Measurements from ENCODE around the gene GRAMD2B.

GRAMD2B gene

DNA sequence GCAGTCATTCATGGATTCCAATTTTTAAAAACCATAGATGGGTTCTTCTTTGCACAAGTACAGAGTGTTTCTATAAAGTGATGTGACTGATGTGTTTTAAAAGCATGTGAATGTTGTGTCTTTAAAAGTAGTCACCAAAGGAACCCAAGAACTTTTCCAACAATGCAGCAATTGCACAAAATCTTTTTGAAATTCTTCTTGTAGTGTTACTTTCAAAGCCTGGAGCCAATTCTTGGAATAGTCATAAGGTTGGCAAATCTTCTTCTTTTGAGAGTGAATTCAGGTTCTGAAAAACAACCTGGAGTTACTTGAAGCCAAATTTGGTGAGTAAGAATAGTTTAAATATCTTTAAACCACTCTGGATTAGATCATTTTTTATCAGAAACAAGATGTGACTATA, 10.5 kb downstream of the GRAMD2B start:
- TF ChIP-seq ZNF132 (tag by site-specific recombination; IDR thresholded peaks at IDR 0.05; ENCODE audit: borderline replicate concordance) (no peak), ZNF155 (tag by site-specific recombination; IDR thresholded peaks at IDR 0.05) (no peak), ZNF416 (tag by site-specific recombination; IDR thresholded peaks at IDR 0.05) (no peak), GLIS1 (tag by site-specific recombination; IDR thresholded peaks at IDR 0.05) (no peak), ZBTB8A (tag by site-specific recombination; IDR thresholded peaks at IDR 0.05) (no peak), ZNF174 (tag by site-specific recombination; IDR thresholded peaks at IDR 0.05) (no peak), SP2 (tag by site-specific recombination; IDR thresholded peaks at IDR 0.05) (no peak), ZNF626 (tag by site-specific recombination; IDR thresholded peaks at IDR 0.05) (no peak), ZNF544 (tag by site-specific recombination; IDR thresholded peaks at IDR 0.05) (no peak)
- TF ChIP-seq, protein P1, sequence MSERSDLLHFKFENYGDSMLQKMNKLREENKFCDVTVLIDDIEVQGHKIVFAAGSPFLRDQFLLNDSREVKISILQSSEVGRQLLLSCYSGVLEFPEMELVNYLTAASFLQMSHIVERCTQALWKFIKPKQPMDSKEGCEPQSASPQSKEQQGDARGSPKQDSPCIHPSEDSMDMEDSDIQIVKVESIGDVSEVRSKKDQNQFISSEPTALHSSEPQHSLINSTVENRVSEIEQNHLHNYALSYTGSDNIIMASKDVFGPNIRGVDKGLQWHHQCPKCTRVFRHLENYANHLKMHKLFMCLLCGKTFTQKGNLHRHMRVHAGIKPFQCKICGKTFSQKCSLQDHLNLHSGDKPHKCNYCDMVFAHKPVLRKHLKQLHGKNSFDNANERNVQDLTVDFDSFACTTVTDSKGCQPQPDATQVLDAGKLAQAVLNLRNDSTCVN (tag by site-specific recombination; optimal IDR thresholded peaks at IDR 0.05) = no peak
- TF ChIP-seq, protein P2, sequence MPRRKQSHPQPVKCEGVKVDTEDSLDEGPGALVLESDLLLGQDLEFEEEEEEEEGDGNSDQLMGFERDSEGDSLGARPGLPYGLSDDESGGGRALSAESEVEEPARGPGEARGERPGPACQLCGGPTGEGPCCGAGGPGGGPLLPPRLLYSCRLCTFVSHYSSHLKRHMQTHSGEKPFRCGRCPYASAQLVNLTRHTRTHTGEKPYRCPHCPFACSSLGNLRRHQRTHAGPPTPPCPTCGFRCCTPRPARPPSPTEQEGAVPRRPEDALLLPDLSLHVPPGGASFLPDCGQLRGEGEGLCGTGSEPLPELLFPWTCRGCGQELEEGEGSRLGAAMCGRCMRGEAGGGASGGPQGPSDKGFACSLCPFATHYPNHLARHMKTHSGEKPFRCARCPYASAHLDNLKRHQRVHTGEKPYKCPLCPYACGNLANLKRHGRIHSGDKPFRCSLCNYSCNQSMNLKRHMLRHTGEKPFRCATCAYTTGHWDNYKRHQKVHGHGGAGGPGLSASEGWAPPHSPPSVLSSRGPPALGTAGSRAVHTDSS (tag by site-specific recombination; IDR thresholded peaks at IDR 0.05) = no peak
- TF ChIP-seq, protein P3, sequence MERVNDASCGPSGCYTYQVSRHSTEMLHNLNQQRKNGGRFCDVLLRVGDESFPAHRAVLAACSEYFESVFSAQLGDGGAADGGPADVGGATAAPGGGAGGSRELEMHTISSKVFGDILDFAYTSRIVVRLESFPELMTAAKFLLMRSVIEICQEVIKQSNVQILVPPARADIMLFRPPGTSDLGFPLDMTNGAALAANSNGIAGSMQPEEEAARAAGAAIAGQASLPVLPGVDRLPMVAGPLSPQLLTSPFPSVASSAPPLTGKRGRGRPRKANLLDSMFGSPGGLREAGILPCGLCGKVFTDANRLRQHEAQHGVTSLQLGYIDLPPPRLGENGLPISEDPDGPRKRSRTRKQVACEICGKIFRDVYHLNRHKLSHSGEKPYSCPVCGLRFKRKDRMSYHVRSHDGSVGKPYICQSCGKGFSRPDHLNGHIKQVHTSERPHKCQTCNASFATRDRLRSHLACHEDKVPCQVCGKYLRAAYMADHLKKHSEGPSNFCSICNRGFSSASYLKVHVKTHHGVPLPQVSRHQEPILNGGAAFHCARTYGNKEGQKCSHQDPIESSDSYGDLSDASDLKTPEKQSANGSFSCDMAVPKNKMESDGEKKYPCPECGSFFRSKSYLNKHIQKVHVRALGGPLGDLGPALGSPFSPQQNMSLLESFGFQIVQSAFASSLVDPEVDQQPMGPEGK (tag by site-specific recombination; IDR thresholded peaks at IDR 0.05) = no peak
- Histone ChIP-seq H3K4me3 (ENCODE audit: low read depth, low read length) (no peak overlapping the region), H3K36me3 (ENCODE audit: control insufficient read depth in 2 of 2, insufficient read depth in 1 of 2, low read length in 2 of 2) (no peaks in the 10 kb centered on the region), H3K9me3 (ENCODE audit: control insufficient read depth, insufficient read depth, low read depth, low read length) (no peaks in the 10 kb centered on the region), H3K27ac (ENCODE audit: extremely low read depth, low read depth, low read length) (no peak overlapping the region), H3K4me1 (ENCODE audit: control insufficient read depth, insufficient read depth, low read length) (no peaks in the 10 kb centered on the region)
- POLR2A ChIA-PET = no interaction called here
- CTCF ChIA-PET = interaction anchor here (0.6 to 1.4 kb wide), 2 partner anchors 67 to 191 kb away, joined by 4 to 5 read pairs; no protein-coding TSS in a partner anchor

DNA sequence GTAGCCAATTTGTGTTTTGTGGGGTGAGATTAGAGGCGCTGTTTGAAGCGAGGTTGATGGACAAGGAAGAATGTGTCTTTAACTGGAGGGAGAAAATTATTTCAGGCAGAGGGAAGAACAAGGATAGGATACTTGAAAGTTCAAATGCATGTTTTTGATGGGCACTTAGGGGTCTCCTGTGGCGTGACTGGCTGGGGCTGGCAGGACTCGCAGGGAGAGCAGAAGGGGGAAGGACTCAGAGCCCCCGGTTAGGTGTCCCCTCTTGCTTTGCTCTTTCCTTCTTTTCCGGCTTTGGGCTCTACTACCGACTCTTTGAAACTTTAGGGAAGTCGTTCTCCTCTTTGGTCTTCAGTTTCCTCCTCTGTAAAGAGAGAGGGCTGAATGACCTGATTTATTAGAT, 12.1 kb downstream of the GRAMD2B start:
- ChIA-PET CTCF (no interaction called here), POLR2A (no interaction called here)
- H3K36me3 ChIP-seq (ENCODE audit: control insufficient read depth in 2 of 2, insufficient read depth in 1 of 2, low read length in 2 of 2) = no peaks in the 10 kb centered on the region; a peak in 1 of 3 replicates
- no peaks in the 10 kb centered on the region for H3K9me3 ChIP-seq (ENCODE audit: control insufficient read depth, insufficient read depth, low read depth, low read length)
- H3K4me1 ChIP-seq (ENCODE audit: control insufficient read depth, insufficient read depth, low read length) = no peaks in the 10 kb centered on the region
- no peak overlapping the region for H3K4me3 ChIP-seq (ENCODE audit: low read depth, low read length)
- H3K27ac ChIP-seq (ENCODE audit: extremely low read depth, low read depth, low read length) = no peak overlapping the region
- TF ChIP-seq ZBTB21 (tag by site-specific recombination; IDR thresholded peaks at IDR 0.05) = no peak
- TF ChIP-seq, protein P4, sequence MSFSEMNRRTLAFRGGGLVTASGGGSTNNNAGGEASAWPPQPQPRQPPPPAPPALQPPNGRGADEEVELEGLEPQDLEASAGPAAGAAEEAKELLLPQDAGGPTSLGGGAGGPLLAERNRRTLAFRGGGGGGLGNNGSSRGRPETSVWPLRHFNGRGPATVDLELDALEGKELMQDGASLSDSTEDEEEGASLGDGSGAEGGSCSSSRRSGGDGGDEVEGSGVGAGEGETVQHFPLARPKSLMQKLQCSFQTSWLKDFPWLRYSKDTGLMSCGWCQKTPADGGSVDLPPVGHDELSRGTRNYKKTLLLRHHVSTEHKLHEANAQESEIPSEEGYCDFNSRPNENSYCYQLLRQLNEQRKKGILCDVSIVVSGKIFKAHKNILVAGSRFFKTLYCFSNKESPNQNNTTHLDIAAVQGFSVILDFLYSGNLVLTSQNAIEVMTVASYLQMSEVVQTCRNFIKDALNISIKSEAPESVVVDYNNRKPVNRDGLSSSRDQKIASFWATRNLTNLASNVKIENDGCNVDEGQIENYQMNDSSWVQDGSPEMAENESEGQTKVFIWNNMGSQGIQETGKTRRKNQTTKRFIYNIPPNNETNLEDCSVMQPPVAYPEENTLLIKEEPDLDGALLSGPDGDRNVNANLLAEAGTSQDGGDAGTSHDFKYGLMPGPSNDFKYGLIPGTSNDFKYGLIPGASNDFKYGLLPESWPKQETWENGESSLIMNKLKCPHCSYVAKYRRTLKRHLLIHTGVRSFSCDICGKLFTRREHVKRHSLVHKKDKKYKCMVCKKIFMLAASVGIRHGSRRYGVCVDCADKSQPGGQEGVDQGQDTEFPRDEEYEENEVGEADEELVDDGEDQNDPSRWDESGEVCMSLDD (tag by site-specific recombination; IDR thresholded peaks at IDR 0.05) = no peak
- no peak for TF ChIP-seq ZNF140 (tag by site-specific recombination; IDR thresholded peaks at IDR 0.05)
- TF ChIP-seq ZNF214 (tag by site-specific recombination; IDR thresholded peaks at IDR 0.05; ENCODE audit: borderline replicate concordance) = no peak
- TF ChIP-seq ZNF138 (tag by site-specific recombination; IDR thresholded peaks at IDR 0.05; ENCODE audit: borderline replicate concordance) = no peak
- TF ChIP-seq ZNF558 (tag by site-specific recombination; IDR thresholded peaks at IDR 0.05) = no peak
- TF ChIP-seq FEZF1 (tag by site-specific recombination; IDR thresholded peaks at IDR 0.05) = no peak
- no peak for TF ChIP-seq ZSCAN16 (tag by site-specific recombination; IDR thresholded peaks at IDR 0.05)
- TF ChIP-seq ZNF311 (tag by site-specific recombination; IDR thresholded peaks at IDR 0.05; ENCODE audit: borderline replicate concordance) = no peak
- no peak for TF ChIP-seq MZF1 (tag by site-specific recombination; IDR thresholded peaks at IDR 0.05; ENCODE audit: borderline replicate concordance)
- TF ChIP-seq, protein P5, sequence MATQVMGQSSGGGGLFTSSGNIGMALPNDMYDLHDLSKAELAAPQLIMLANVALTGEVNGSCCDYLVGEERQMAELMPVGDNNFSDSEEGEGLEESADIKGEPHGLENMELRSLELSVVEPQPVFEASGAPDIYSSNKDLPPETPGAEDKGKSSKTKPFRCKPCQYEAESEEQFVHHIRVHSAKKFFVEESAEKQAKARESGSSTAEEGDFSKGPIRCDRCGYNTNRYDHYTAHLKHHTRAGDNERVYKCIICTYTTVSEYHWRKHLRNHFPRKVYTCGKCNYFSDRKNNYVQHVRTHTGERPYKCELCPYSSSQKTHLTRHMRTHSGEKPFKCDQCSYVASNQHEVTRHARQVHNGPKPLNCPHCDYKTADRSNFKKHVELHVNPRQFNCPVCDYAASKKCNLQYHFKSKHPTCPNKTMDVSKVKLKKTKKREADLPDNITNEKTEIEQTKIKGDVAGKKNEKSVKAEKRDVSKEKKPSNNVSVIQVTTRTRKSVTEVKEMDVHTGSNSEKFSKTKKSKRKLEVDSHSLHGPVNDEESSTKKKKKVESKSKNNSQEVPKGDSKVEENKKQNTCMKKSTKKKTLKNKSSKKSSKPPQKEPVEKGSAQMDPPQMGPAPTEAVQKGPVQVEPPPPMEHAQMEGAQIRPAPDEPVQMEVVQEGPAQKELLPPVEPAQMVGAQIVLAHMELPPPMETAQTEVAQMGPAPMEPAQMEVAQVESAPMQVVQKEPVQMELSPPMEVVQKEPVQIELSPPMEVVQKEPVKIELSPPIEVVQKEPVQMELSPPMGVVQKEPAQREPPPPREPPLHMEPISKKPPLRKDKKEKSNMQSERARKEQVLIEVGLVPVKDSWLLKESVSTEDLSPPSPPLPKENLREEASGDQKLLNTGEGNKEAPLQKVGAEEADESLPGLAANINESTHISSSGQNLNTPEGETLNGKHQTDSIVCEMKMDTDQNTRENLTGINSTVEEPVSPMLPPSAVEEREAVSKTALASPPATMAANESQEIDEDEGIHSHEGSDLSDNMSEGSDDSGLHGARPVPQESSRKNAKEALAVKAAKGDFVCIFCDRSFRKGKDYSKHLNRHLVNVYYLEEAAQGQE (tag by site-specific recombination; IDR thresholded peaks at IDR 0.05) = no peak
- no peak for TF ChIP-seq ZNF132 (tag by site-specific recombination; IDR thresholded peaks at IDR 0.05; ENCODE audit: borderline replicate concordance)
- TF ChIP-seq ZNF174 (tag by site-specific recombination; IDR thresholded peaks at IDR 0.05) = no peak
- no peak for TF ChIP-seq ZNF677 (tag by site-specific recombination; IDR thresholded peaks at IDR 0.05)

Data from HEK293 (cell line).